ENCODE results near the gene RELN. TPM values are rescaled to one million over a fixed set of nuclear protein-coding genes. Genes with fewer than 3 reads are reported as not detected.
"Not testable (repeated sequence)": the region's sequence is repeated elsewhere in the genome, so short reads cannot be mapped to it uniquely, and the experiment has no call there.

The RELN gene
- total RNA-seq = 1 to 10 TPM in 5 of 6 donors, not detected in 1; 1.1 to 3.6 (median 2.6) TPM

GRCh38 chr7:103989200-103989784 lies at the start of gene RELN:
TSS of gene RELN (minus strand) at chr7:103989658. CDS start at chr7:103989356, 302 bp downstream.
- 3 to 4% methylated on average over 3 to 32 of the region's 89 CpGs for WGBS, 2 donors
- H3K27me3 ChIP-seq = peaks cover 0 to 18% (median 5%) of the 10 kb centered on the region in 4 donors

DNA sequence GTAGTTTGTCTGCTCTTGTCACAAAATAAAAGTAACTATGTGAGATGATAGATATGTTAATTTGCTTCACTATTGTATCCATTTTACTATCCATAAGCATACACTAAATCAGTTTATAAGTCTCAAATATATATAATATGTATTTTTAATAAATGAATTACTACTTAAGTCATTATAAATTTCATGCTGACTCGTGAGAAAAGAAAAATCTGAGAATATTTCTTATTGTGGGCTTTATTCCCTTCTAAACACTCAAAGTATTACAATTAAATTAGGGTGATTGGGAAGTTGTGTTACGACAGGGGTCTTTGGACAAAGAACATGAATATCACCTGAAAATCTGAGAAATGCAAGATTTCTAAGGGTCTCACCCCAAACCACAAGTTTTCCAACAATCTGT lies 48.7 kb upstream of the RELN start:
- Histone ChIP-seq H3K4me3 (no peak overlapping the region), H3K27me3 (no peaks in the 10 kb centered on the region), H3K27ac (no peak overlapping the region), H3K9me3 (peaks cover 0 to 5% (median 2%) of the 10 kb centered on the region in 4 donors), H3K36me3 (no peaks in the 10 kb centered on the region), H3K4me1 (no peaks in the 10 kb centered on the region)
- DNase-seq (no peak), ATAC-seq (ENCODE audit: low FRiP score in 2 of 2) (no peak)
- WGBS, 2 donors = 72 to 83% methylated on average over 2 of the region's 2 CpGs
- no peak for TF ChIP-seq POLR2AphosphoS5 (IDR thresholded peaks at IDR 0.05)
- TF ChIP-seq POLR2A (IDR thresholded peaks at IDR 0.05) = no peak
- TF ChIP-seq, protein P1, sequence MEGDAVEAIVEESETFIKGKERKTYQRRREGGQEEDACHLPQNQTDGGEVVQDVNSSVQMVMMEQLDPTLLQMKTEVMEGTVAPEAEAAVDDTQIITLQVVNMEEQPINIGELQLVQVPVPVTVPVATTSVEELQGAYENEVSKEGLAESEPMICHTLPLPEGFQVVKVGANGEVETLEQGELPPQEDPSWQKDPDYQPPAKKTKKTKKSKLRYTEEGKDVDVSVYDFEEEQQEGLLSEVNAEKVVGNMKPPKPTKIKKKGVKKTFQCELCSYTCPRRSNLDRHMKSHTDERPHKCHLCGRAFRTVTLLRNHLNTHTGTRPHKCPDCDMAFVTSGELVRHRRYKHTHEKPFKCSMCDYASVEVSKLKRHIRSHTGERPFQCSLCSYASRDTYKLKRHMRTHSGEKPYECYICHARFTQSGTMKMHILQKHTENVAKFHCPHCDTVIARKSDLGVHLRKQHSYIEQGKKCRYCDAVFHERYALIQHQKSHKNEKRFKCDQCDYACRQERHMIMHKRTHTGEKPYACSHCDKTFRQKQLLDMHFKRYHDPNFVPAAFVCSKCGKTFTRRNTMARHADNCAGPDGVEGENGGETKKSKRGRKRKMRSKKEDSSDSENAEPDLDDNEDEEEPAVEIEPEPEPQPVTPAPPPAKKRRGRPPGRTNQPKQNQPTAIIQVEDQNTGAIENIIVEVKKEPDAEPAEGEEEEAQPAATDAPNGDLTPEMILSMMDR (IDR thresholded peaks at IDR 0.05) = no peak
- TF ChIP-seq EP300 (IDR thresholded peaks at IDR 0.05) = no peak

More at GRCh38 chr7:103989200-103989784, at the start of gene RELN:
- Histone ChIP-seq H3K4me1 (peaks cover 15 to 23% (median 18%) of the 10 kb centered on the region in 4 donors), H3K36me3 (no peaks in the 10 kb centered on the region), H3K4me3 (peak within 1 kb of the TSS; percentile 36 to 54 (median 42)), H3K27ac (no peak within 1 kb of the TSS), H3K9me3 (no peaks in the 10 kb centered on the region)
- DNase-seq (peak in 1 of 2 donors; percentile 83), ATAC-seq (ENCODE audit: low FRiP score in 2 of 2) (peak in 1 of 2 donors; percentile 31)
- no peak for TF ChIP-seq POLR2AphosphoS5 (IDR thresholded peaks at IDR 0.05)

GRCh38 chr7:104036889-104037288 lies 47.4 kb upstream of the RELN start:
- not testable (repeated sequence) for H3K4me3 ChIP-seq; DNase-seq; H3K4me1 ChIP-seq; H3K9me3 ChIP-seq; H3K27ac ChIP-seq; ATAC-seq (ENCODE audit: low FRiP score in 2 of 2); H3K27me3 ChIP-seq; H3K36me3 ChIP-seq
- WGBS, 2 donors = 72 to 75% methylated on average over 3 of the region's 3 CpGs

GRCh38 chr7:104035351-104035750 lies 45.9 kb upstream of the RELN start:
- Histone ChIP-seq H3K4me1 (no peaks in the 10 kb centered on the region), H3K9me3 (peaks cover 0 to 5% (median 2%) of the 10 kb centered on the region in 4 donors), H3K36me3 (no peaks in the 10 kb centered on the region), H3K4me3 (no peak overlapping the region), H3K27me3 (no peaks in the 10 kb centered on the region), H3K27ac (no peak overlapping the region)
- WGBS, 2 donors = 33 to 53% methylated on average over 4 of the region's 4 CpGs
- DNase-seq = no peak
- ATAC-seq (ENCODE audit: low FRiP score in 2 of 2) = no peak
- TF ChIP-seq EP300 (IDR thresholded peaks at IDR 0.05) = no peak
- no peak for TF ChIP-seq POLR2A (IDR thresholded peaks at IDR 0.05)
- no peak for TF ChIP-seq POLR2AphosphoS5 (IDR thresholded peaks at IDR 0.05)
- TF ChIP-seq, protein P1 (IDR thresholded peaks at IDR 0.05) = no peak

DNA sequence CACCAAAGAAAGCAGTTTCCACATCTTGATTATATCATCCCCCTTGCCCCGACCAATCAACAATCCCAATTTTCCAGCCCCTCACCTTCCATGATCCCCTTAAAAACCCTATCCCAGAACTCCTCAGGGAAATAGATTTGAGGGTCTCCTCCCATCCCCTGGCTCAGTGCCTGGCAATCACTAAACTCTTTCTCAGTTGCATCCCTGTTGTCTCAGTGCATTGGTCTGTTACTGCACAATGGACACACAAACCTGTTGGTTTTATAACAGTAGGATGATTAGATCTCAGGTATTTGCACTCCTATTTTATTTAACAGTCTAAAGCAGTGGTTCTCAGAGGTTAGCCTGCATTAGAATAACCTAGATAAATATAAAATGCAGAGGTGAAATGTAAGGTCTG lies 45.2 kb upstream of the RELN start:
- Histone ChIP-seq H3K4me1 (no peaks in the 10 kb centered on the region), H3K27me3 (no peaks in the 10 kb centered on the region), H3K27ac (no peak overlapping the region), H3K36me3 (no peaks in the 10 kb centered on the region), H3K9me3 (peaks cover 0 to 5% (median 2%) of the 10 kb centered on the region in 4 donors), H3K4me3 (no peak overlapping the region)
- ATAC-seq (ENCODE audit: low FRiP score in 2 of 2) (no peak), DNase-seq (no peak)
- TF ChIP-seq POLR2AphosphoS5 (IDR thresholded peaks at IDR 0.05) (no peak), EP300 (IDR thresholded peaks at IDR 0.05) (no peak), POLR2A (IDR thresholded peaks at IDR 0.05) (no peak)
- TF ChIP-seq, protein P1 (IDR thresholded peaks at IDR 0.05) = no peak
- WGBS, 2 donors = 74 to 90% methylated on average over 1 of the region's 1 CpG

DNA sequence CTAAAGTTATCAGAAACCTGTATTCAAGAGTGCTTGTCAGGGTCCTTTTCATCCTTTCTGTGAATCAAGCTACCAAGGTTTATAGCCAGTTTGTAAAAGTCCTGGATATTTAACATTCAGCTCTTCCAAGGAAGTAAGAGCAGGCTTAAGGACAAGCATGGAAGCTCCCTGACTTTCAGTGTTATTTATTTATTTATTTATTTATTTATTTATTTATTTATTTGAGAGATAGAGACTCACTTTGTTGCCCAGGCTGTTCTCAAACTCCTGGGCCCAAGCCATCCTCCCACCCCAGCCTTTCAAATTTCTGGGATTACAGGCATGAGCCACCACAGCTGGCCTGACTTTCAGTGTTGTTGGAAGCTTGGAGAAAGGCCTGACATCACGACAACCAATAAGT lies 44.4 kb upstream of the RELN start:
- no peaks in the 10 kb centered on the region for H3K4me1 ChIP-seq
- H3K9me3 ChIP-seq = peaks cover 0 to 5% (median 2%) of the 10 kb centered on the region in 4 donors
- H3K27ac ChIP-seq = no peak overlapping the region
- H3K27me3 ChIP-seq = no peaks in the 10 kb centered on the region
- TF ChIP-seq, protein P1 (IDR thresholded peaks at IDR 0.05) = no peak
- TF ChIP-seq POLR2AphosphoS5 (IDR thresholded peaks at IDR 0.05) (no peak), EP300 (IDR thresholded peaks at IDR 0.05) (no peak), POLR2A (IDR thresholded peaks at IDR 0.05) (no peak)
- no peak for DNase-seq
- WGBS, 2 donors = 56 to 62% methylated on average over 1 of the region's 1 CpG
- no peak overlapping the region for H3K4me3 ChIP-seq
- H3K36me3 ChIP-seq = no peaks in the 10 kb centered on the region
- no peak for ATAC-seq (ENCODE audit: low FRiP score in 2 of 2)
